GM23248 (cell line): Measurements from ENCODE around the gene ACMSD.

Source experiments
- EZH2 ChIP-seq: fragments of 200-600 bp; sonication (generic); IDR thresholded peaks from 2 replicates; pipeline ENCODE4 v1.6.1; 2018; ENCODE audit warnings: antibody characterized with exemption, mild to moderate bottlenecking; ENCODE audit not compliant: insufficient read depth, poor library complexity, severe bottlenecking
- EZH2phosphoT487 ChIP-seq: fragments of 200-600 bp; sonication (generic); IDR thresholded peaks from 2 replicates; pipeline ENCODE4 v1.6.1; 2018; ENCODE audit warnings: antibody characterized with exemption, moderate library complexity, mild to moderate bottlenecking, low read depth; ENCODE audit not compliant: insufficient read depth

GRCh38 chr2:134950886-134951285 is 112.5 kb downstream of the ACMSD start:
- TF ChIP-seq EZH2 (no peak), EZH2phosphoT487 (no peak)
